Endothelial cell of umbilical vein (primary cell): ENCODE data around the gene NAPB. TPM values are rescaled to one million over a fixed set of nuclear protein-coding genes. Genes with fewer than 3 reads are reported as not detected.

Source experiments
- BruUV-seq: library from RNA; stranded (reverse); fragments of 400-500 nt; replicated peaks from 2 replicates; lab custom pipeline; 2021; lab: Mats Ljungman, UMichigan
- CTCF ChIA-PET: fragments of 300-600, 350-600 bp; sonication (Branson Sonifier 250); formaldehyde crosslinking; loops from one replicate; lab custom pipeline; 2021; ENCODE audit warnings: antibody characterized with exemption, inconsistent platforms; lab: Charles Lee
- POLR2A ChIA-PET: fragments of 300-600, 350-600 bp; sonication (Branson Sonifier 250); formaldehyde crosslinking; loops from one replicate; lab custom pipeline; 2021; ENCODE audit warnings: antibody characterized with exemption, inconsistent platforms; lab: Charles Lee
- DNase-seq: peaks from one replicate; pipeline ENCODE4 v3.0.0-alpha.2; 2011; ENCODE audit warnings: low read depth, low spot score
- FAIRE-seq: peaks from 2 replicates; lab custom pipeline; 2011; peaks lifted over from hg19 to GRCh38; lab: Jason Lieb, UNC
- H2AFZ ChIP-seq: 2 replicates; pipeline ENCODE4 v1.6.0; 2012; ENCODE audit warnings: low read depth, low read length, control low read depth, inconsistent platforms
- H3K27ac ChIP-seq: 2 replicates; pipeline ENCODE4 v1.5.1; 2011; ENCODE audit warnings: low read depth, mild to moderate bottlenecking, control low read depth, low read length, moderate library complexity; ENCODE audit not compliant: insufficient read depth
- H3K27me3 ChIP-seq, 2 experiments: 2 replicates each; pipeline versions ENCODE4 v1.6.0 to v1.6.1; 2011; ENCODE audit warnings: low read length in 2 of 2, mixed read lengths in 1 of 2; ENCODE audit not compliant: control insufficient read depth in 2 of 2, insufficient read depth in 2 of 2
- H3K36me3 ChIP-seq, 2 experiments: 2 replicates in 1 of 2; 3 replicates in 1 of 2; pipeline ENCODE4 v1.5.1; 2011; ENCODE audit warnings: low read length in 2 of 2, mild to moderate bottlenecking in 1 of 2, moderate library complexity in 1 of 2; ENCODE audit not compliant: control insufficient read depth in 2 of 2, insufficient read depth in 2 of 2; ENCODE audit errors: extremely low read depth in 1 of 2
- H3K4me1 ChIP-seq: 3 replicates; pipeline ENCODE4 v1.5.1; 2011; ENCODE audit warnings: mild to moderate bottlenecking, low read length; ENCODE audit not compliant: control insufficient read depth, insufficient read depth; ENCODE audit errors: extremely low read depth
- H3K4me2 ChIP-seq: 2 replicates; pipeline ENCODE4 v1.6.1; 2011; ENCODE audit warnings: low read length, control low read depth, mixed read lengths; ENCODE audit not compliant: insufficient read depth
- H3K4me3 ChIP-seq, 3 experiments: fragments of 200-600 bp in 1 of 3; sonication (generic), shearing (Covaris generic) in 1 of 3; replicated peaks in 1 of 3; 2 replicates each; pipeline ENCODE4 v1.5.1; 2011 to 2016; ENCODE audit warnings: control low read depth in 3 of 3, low read length in 3 of 3, mild to moderate bottlenecking in 2 of 3, inconsistent platforms in 1 of 3, low read depth in 1 of 3, moderate library complexity in 1 of 3; ENCODE audit not compliant: insufficient read depth in 1 of 3
- H3K79me2 ChIP-seq: 2 replicates; pipeline ENCODE4 v1.6.0; 2012; ENCODE audit warnings: low read length, inconsistent platforms; ENCODE audit not compliant: control insufficient read depth, insufficient read depth
- H3K9ac ChIP-seq: replicated peaks from 2 replicates; pipeline ENCODE3; 2011; ENCODE audit warnings: low read length, control low read depth; ENCODE audit not compliant: insufficient read depth; ENCODE audit errors: extremely low read depth
- H3K9me1 ChIP-seq: replicated peaks from 3 replicates; pipeline ENCODE4 v1.6.0; 2011; ENCODE audit warnings: mild to moderate bottlenecking, low read length; ENCODE audit not compliant: control insufficient read depth, insufficient read depth; ENCODE audit errors: extremely low read depth
- H3K9me3 ChIP-seq: replicated peaks from 2 replicates; pipeline ENCODE4 v1.5.1; 2012; ENCODE audit warnings: low read length, inconsistent platforms; ENCODE audit not compliant: control insufficient read depth, insufficient read depth
- H4K20me1 ChIP-seq: replicated peaks from 2 replicates; pipeline ENCODE3; 2011; ENCODE audit warnings: mild to moderate bottlenecking, low read length; ENCODE audit not compliant: control insufficient read depth, insufficient read depth; ENCODE audit errors: extremely low read depth
- EZH2 ChIP-seq: IDR thresholded peaks from 2 replicates; pipeline ENCODE4 v1.6.1; 2012; ENCODE audit warnings: borderline replicate concordance, low read depth, mild to moderate bottlenecking, moderate library complexity, low read length, inconsistent platforms; ENCODE audit not compliant: severe bottlenecking
- FOS ChIP-seq: IDR thresholded peaks from 2 replicates; pipeline ENCODE4 v1.6.1; 2011; ENCODE audit warnings: mild to moderate bottlenecking, low read length, moderate library complexity, borderline replicate concordance; ENCODE audit not compliant: insufficient read depth
- GATA2 ChIP-seq: IDR thresholded peaks from 2 replicates; pipeline ENCODE4 v1.7.0; 2011; ENCODE audit warnings: low read depth, mild to moderate bottlenecking, moderate library complexity, mixed read lengths, low read length; ENCODE audit not compliant: insufficient read length, insufficient read depth
- JUN ChIP-seq: IDR thresholded peaks from 2 replicates; pipeline ENCODE4 v1.6.1; 2011; ENCODE audit warnings: borderline replicate concordance, low read depth; ENCODE audit not compliant: insufficient read length, insufficient read depth
- MAX ChIP-seq: IDR thresholded peaks from 2 replicates; pipeline ENCODE4 v1.6.1; 2011; ENCODE audit not compliant: insufficient read depth, insufficient read length
- MYC ChIP-seq: IDR thresholded peaks from one replicate; pipeline ENCODE4 v1.6.1; 2011; ENCODE audit warnings: mild to moderate bottlenecking, low read depth, low read length
- POLR2A ChIP-seq: IDR thresholded peaks from 2 replicates; pipeline ENCODE4 v1.6.1; 2012; ENCODE audit warnings: low read depth, mild to moderate bottlenecking, control low read depth, low read length
- POLR2AphosphoS5 ChIP-seq: IDR thresholded peaks from 2 replicates; pipeline ENCODE4 v1.6.1; 2012; ENCODE audit warnings: low read depth, mild to moderate bottlenecking, control low read depth, low read length, moderate library complexity; ENCODE audit not compliant: insufficient read depth
- dilution Hi-C: fragments of 300-500 bp; cut with MboI; formaldehyde crosslinking; loops from one replicate; pipeline ENCODE4 v1.15.0; 2019; ENCODE audit warnings: low sequenced_read_pairs; ENCODE audit not compliant: extremely low pct_ligation_motif_present
- intact Hi-C: fragments of 100-400 bp; cut with micrococcal nuclease; formaldehyde crosslinking; loops from one replicate; pipeline ENCODE4 v1.10.0; 2022
- polyA plus RNA-seq, 4 experiments: library from polyadenylated mRNA; depleted of rRNA in 3 of 4; stranded (reverse) in 3 of 4; unstranded in 1 of 4; fragments of >200 nt; gene quantifications; 2 replicates each; pipeline versions ENCODE4 v1.2.1 to v1.2.3, GENCODE V29; 2011 to 2012; ENCODE audit warnings: missing spikeins in 1 of 4
- total RNA-seq: library from RNA; stranded (reverse); gene quantifications from 2 replicates; pipeline ENCODE4 v1.2.3, GENCODE V29; 2021
- TF ChIP-seq, protein P1 (sequence below), 2 donors: IDR thresholded peaks; 1 replicate in 1 of 2; 2 replicates in 1 of 2; pipeline ENCODE4 v1.5.1; 2011; ENCODE audit warnings: low read length in 2 of 2, mild to moderate bottlenecking in 2 of 2, moderate library complexity in 2 of 2, control low read depth in 1 of 2, inconsistent platforms in 1 of 2, low read depth in 1 of 2; ENCODE audit not compliant: insufficient read depth in 1 of 2; ENCODE audit errors: extremely low read depth in 1 of 2

Gene NAPB
- total and polyA plus RNA-seq, 2 donors (not counting 3 experiments of a cell fraction or from before 2014, with no cell fraction given): 4.7 to 10.1 TPM

DNA sequence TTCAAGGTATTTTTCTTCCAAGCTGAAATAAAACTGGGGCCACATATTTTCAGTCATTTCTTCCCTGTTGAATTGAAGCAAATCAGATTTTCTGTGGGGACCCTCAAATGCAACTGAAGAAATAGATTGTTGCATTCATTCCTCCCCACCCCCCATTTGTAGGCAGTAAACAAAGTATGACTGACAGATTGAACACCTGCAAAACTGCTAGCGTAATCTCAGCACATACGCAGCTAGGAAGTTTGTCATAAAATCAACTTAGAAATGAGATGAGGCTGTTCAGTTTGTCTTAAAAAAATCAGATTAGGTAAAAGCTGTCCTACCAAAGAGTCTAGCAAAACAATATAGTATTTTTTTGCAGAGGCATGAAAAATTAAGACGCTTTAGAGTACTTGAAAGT is 50.4 kb downstream of the NAPB start:
- H2AFZ ChIP-seq: no peak overlapping the region
- H3K4me1 ChIP-seq: peaks cover 33% of the 10 kb centered on the region
- TF ChIP-seq, protein P1, sequence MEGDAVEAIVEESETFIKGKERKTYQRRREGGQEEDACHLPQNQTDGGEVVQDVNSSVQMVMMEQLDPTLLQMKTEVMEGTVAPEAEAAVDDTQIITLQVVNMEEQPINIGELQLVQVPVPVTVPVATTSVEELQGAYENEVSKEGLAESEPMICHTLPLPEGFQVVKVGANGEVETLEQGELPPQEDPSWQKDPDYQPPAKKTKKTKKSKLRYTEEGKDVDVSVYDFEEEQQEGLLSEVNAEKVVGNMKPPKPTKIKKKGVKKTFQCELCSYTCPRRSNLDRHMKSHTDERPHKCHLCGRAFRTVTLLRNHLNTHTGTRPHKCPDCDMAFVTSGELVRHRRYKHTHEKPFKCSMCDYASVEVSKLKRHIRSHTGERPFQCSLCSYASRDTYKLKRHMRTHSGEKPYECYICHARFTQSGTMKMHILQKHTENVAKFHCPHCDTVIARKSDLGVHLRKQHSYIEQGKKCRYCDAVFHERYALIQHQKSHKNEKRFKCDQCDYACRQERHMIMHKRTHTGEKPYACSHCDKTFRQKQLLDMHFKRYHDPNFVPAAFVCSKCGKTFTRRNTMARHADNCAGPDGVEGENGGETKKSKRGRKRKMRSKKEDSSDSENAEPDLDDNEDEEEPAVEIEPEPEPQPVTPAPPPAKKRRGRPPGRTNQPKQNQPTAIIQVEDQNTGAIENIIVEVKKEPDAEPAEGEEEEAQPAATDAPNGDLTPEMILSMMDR (IDR thresholded peaks at IDR 0.05; ENCODE audit: extremely low read depth in 1 of 2, insufficient read depth in 1 of 2, low read depth in 1 of 2, low read length in 2 of 2): no peak
- BruUV-seq: no TSS peak
- no peaks in the 10 kb centered on the region for H3K27me3 ChIP-seq
- ChIA-PET POLR2A (no interaction called here), CTCF (interaction anchor here (0.8 kb wide), 1 partner anchor 17 kb away, joined by 3 read pairs; no protein-coding TSS in a partner anchor)
- peaks cover 41% of the 10 kb centered on the region for H3K79me2 ChIP-seq
- H3K9ac ChIP-seq: no peak overlapping the region
- FAIRE-seq (no peak), DNase-seq (no peak)
- H4K20me1 ChIP-seq: peaks cover 4% of the 10 kb centered on the region
- H3K4me3 ChIP-seq: no peak overlapping the region
- H3K27ac ChIP-seq: no peak overlapping the region
- H3K36me3 ChIP-seq: peaks cover 22 to 43% of the 10 kb centered on the region in 2 experiments
- intact Hi-C loops: no loop called here
- H3K9me3 ChIP-seq: no peaks in the 10 kb centered on the region
- dilution Hi-C loops: no loop called here
- H3K4me2 ChIP-seq: no peak overlapping the region
- no peaks in the 10 kb centered on the region for H3K9me1 ChIP-seq

DNA sequence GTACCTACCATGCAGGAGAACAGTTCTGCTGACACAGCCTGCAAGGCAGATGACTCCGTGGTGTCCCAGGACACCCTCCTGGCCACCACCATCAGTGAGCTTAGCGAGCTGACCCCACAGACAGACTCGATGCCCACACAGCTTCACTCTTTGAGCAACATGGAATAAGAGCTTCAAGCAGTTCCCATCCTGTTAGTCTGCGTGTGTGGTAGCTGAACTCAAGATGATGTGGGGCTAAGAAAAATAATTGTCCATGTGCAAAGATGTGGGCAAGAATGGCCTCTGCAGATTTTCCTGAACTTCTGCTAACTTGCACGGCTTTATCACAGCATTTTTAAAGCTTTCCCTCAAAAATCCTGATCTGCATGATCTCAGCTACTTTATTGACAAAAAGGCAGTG is 51.0 kb downstream of the NAPB start:
- Histone ChIP-seq H3K36me3 (peaks cover 22 to 44% of the 10 kb centered on the region in 2 experiments), H3K9me1 (no peaks in the 10 kb centered on the region), H3K27ac (no peak overlapping the region), H3K4me3 (no peak overlapping the region), H3K27me3 (no peaks in the 10 kb centered on the region), H3K79me2 (peaks cover 45% of the 10 kb centered on the region), H4K20me1 (peaks cover 4% of the 10 kb centered on the region), H2AFZ (no peak overlapping the region), H3K4me2 (no peak overlapping the region), H3K4me1 (peaks cover 34% of the 10 kb centered on the region), H3K9me3 (no peaks in the 10 kb centered on the region), H3K9ac (no peak overlapping the region)
- no TSS peak for BruUV-seq
- CTCF ChIA-PET: interaction anchor here (0.8 to 1.3 kb wide), 2 partner anchors 17 to 20 kb away, joined by 3 to 4 read pairs; partner anchors contain the start of gene NXT1
- no peak for DNase-seq
- intact Hi-C loops: no loop called here
- POLR2A ChIA-PET: no interaction called here
- dilution Hi-C loops: no loop called here
- TF ChIP-seq POLR2AphosphoS5 (no peak), EZH2 (no peak), MAX (no peak), JUN (no peak), FOS (no peak), GATA2 (no peak), POLR2A (no peak), MYC (no peak)
- TF ChIP-seq, protein P1 (IDR thresholded peaks at IDR 0.05; ENCODE audit: extremely low read depth in 1 of 2, insufficient read depth in 1 of 2, low read depth in 1 of 2, low read length in 2 of 2): no peak
- FAIRE-seq: no peak
